Activated CD8-positive, alpha-beta memory T cell treated with anti-CD3 and anti-CD28 coated beads, Interleukin-2, amount 50 U/mL, for 1 hour (primary cell): ENCODE results near the gene PIP4K2C.
"Not testable (repeated sequence)": the region's sequence is repeated elsewhere in the genome, so short reads cannot be mapped to it uniquely, and the experiment has no call there.

Source experiments
- DNase-seq: peaks from one replicate; pipeline ENCODE4 v3.0.0-alpha.2; 2020; ENCODE audit errors: extremely low read depth

Gene PIP4K2C

GRCh38 chr12:57584690-57585089 is 6.3 kb upstream of the PIP4K2C start:
- no peak for DNase-seq

- no peak for DNase-seq
Observed at GRCh38 chr12:57585156-57585555, 5.8 kb upstream of the PIP4K2C start.

DNA sequence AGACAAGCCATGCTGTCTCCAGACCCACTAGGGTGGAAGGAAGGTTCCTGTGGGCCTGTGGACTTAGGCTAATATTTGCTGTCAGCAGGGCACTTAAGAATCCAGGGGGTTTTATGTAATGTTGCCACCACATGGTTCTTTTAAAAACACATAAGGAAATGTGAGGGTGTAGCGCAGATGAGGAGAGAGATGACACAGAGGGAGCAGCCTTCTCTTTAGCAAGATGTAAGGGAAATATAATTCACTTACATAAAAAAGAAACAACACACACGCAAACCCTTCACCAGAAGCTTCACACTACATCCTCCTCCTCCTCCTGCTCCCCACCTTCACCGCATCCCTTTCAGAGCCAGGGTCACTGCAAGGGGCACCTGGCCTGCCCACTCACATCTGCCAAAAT is 4.9 kb upstream of the PIP4K2C start:
- DNase-seq: no peak

GRCh38 chr12:57586832-57587429 is 4.1 kb upstream of the PIP4K2C start:
- no peak for DNase-seq

DNA sequence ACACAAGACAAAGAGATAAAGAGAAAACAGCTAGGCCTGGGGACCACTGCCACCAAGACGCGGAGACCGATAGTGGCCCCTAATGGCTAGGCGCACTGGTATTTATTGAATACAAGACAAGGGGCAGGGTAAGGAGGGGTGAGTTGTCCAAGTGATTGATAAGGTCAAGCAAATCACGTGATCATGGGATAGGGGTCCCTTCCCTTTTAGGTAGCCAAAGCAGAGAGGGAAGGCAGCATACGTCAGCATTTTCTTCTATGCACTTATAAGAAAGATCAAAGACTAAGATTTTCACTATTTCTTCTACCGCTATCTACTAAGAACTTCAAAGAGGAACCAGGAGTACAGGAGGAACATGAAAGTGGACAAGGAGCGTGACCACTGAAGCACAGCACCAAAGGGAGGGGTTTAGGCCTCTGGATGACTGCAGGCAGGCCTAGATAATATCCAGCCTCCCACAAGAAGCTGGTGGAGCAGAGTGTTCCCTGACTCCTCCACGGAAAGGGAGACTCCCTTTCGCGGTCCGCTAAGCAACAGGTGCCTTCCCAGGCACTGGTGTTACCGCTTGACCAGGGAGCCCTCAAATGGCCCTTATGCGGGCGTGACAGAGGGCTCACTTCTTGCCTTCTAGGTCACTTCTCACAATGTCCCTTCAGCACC is 1.9 kb upstream of the PIP4K2C start:
- not testable (repeated sequence) for DNase-seq

DNA sequence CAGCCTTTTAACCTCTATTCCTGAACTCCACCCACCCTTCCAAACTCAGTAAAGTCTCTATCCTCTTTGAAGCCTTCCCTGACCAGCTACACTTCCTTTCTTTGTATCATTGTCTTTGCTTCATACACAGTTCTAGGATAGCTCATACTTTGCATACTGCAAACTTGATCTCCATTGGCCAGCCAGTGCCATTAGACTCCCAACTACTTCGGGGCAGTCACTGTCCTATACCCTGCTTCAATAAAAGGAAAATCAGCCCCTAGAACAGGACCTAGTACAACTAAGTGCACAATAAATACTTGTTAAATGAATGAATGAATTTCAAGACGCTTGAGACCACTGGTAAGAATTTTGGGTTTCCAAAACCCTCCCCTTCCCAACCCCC is 521 bp upstream of the PIP4K2C start:
- no peak for DNase-seq

DNA sequence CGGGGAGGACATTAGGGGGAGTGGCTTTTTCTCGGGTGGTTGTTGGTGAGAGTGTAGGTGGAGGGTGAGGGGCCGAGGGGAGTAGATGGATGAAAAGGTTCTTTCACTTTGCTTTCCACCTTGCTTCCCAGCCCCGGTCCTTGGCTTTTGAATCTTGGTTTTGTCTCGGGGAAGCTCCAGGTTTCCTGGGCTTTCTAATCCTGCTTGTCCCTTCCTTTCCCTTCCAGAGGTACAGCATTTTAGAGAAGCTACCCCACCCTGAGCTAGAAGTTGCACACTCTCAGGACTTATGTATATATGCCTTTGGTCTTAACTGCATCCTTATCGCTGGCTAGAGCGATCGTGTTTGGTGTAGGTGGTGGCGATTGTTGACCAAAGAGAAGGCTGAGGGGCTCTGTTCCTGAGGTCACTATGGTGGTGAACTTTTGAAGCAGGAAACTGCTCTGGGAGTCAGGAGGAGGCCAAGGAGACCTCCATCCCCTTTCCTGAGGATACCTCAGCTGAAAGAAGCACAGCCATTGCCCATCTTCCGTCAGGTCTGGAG is 862 bp downstream of the PIP4K2C start:
- no peak for DNase-seq

DNA sequence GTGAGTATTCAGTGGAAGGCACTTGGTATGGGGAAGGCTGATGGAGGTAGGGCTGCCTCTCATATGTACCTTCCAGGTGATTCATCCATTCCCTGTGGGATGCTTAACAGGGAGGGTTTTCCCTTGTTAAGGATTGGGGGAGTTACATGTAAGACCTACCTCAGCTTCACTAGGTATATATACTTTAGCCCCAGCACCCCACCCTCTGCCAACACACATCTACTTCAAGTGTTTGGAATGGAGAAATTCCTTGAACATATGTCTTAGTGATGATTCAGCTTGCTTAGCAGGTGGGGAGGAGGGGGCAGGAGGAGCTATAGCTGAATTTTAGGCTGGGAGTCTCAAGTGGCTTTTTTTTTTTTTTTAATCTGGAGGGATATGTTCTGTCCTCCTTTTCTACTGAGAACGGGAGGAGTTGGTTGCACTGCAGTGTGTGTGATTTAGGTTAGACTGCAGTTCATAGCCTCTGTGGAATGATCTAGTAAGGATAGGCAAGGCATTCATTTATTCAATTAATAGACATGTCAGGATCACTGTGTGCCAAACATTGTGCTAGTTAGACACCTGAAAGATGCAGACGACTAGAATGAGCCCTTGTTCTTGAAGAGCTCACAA is 1.7 kb downstream of the PIP4K2C start:
- DNase-seq: no peak

DNA sequence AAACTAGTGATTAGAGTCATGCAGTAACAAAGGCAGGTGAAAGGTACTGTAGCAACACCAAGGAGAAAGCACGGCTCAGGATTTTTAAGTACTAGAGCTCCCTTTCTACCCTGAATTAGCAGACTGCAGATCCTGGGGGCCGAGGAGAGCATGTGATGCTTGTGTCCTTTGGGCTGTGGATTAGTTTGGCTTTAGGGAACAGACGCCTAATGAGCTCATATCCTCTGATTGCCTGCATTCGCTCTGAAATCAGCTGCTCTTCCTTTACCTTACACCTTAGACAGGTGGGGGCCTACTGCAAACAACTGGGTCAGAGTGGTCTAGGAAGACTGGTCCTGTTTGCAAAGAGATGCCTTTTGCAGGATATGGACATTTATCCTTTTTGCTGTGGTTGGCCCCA is 2.2 kb downstream of the PIP4K2C start:
- DNase-seq: no peak

DNA sequence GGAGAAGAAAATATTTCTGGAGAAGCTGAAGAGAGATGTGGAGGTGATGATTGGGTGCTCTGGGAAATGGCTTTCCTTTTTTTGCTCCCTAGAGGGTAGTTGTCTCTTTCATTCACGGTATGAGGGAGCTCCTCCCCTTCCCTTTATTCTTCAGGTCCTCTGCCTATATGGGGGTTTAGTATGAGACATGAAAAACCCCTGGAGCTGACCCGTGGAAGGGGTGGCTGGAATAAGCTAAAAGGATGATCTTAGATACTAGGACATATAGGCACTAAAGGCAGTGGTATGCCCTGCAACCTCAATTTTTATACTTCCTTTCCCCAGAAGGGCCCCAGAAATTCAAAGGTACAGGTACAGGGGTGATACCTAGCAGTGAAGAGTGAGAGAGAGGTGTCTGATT is 9.4 kb downstream of the PIP4K2C start:
- DNase-seq: no peak

DNA sequence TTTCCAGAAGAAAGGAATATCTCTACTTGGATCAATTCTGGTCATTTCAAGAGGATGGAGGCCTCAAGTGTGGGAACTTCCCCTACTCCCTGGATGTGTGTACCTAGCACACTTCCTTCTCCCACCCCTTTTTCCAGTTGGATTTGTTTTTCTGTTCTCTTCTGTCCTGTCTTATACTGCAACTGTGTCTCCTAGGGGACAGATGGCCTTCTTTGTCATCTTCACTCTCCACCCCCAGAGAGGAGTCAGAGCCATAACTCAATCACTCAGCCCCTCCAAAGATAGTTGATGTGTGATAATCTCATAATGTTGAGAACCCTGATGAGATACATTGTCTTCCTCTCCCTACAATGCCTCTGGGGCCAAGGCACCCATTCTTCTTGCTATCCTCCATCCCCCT is 11.6 kb downstream of the PIP4K2C start:
- DNase-seq: no peak

GRCh38 chr12:57603324-57603723 is 12.3 kb downstream of the PIP4K2C start:
- DNase-seq: no peak

GRCh38 chr12:57603815-57604453 is 12.9 kb downstream of the PIP4K2C start:
- no peak for DNase-seq

GRCh38 chr12:57604454-57604991 is 13.5 kb downstream of the PIP4K2C start, which contains the start of gene DTX3:
Gene DTX3, plus strand, starts transcription at chr12:57604824. Its CDS starts 1,694 bp downstream, at chr12:57606518.
- DNase-seq: no peak

DNA sequence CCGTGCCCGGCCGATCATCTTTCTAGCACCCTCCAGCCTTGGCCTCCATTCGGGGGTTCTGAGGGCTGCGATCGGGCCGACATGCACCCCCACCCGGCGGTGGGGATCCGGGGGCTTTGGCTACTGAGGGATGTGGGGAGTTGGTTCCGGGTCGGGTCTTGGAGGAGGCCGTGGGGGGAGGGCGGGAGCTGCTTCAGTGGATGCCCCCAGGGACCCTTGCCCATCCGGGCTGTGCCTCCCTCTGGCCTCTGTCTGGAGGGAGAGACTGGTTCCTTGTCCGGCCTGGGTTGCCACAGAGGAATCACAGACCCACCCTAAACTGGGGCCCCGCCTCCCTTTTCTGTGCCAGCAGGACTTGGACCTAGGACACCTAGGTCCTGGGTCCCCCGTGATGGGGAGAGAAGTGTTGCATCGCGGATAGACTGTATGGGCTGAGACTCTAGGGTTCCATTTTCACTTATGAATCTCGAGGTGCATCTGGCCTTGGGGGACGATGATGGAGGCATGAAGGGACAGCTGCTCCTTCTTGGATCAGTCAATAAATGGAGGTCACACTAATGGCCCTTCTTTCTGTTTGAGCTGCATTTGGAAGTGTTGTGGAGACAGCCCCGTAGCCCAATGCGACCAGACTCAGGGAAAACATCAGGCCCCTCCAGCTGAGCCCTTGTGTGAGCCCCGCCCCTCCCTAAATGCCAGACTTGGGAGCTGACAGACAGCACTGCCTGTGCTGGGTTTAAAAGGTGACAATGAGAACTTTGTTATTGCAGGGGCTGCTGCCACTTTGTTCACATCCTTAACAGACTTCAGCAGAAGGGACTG is 14.2 kb downstream of the PIP4K2C start:
- no peak for DNase-seq

DNA sequence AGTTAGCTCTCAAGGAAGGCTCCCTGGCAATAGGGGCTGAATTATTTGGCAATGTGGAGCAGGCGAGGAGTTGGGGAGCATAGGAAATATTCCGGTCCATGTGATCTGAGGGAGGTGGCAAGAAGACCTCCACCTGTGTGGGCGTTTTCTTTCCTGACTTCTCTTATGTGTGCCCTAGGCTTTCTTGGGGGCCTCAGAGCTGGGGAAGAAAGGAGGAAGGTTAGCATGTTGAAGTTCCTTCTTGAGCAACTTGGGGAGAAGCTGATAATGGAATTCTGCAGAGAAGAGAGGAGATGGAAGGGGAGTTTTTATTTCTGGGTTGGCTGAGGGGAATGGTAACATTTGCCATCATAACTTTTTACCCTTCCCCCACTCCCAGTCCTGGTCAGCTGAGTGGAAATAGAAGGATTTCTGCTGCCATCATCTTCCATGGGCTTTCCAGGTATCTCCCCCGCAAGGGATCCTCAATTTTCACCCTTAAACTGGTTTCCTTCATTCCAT is 14.9 kb downstream of the PIP4K2C start:
- DNase-seq: no peak

DNA sequence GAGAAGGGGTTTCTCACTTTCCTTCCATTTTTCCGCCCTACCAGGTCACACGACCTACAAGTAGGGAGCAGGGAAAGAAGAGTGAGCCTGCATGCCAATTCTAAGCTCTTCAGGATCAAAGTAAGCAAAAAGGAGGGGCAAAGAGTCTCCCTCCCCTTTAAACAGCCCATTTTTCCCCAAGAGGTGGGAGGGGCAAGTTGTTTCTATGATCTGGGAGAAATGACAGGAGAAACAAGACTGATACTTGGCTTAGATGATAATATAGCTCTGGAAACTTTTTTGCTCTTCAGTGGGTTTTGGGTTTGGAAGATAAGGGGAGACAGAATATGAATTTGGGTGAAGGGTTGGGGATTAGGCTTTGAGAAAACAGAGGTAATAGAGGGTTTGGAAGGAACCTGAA is 15.4 kb downstream of the PIP4K2C start:
- DNase-seq: no peak

- no peak for DNase-seq
Observed at GRCh38 chr12:57606821-57607220, 15.8 kb downstream of the PIP4K2C start.

DNA sequence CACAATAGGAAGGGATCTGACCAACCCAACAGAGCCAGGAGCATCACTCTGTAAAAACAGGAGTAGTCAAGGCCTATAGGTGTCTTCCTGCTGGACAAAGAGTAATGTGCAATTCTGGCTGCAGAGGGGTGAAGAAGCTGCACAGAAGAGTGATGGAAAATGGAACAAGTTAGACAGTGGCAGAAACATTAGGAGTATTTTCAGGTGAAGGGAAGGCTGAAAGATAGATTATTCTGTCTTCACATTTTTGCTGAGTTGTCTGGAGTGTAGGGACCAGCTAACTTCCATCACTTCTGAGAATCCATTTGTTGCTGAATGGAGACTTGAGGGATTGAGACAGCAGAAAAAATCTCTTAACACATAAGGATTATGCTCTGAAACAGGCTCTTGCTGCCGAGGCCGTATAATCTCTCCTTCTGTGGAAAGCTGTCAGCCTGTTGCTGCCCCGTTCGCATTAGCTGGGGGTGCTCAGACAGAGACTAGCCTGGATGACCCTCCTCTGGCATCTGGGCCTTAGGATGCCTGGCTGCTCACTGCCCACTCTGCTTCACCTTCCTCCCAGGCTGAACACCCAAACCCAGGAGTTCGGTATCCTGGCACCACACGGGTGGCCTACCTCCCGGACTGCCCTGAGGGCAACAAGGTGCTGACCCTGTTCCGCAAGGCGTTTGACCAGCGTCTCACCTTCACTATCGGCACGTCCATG is 17.1 kb downstream of the PIP4K2C start:
- DNase-seq: no peak

- no peak for DNase-seq
Observed at GRCh38 chr12:57609101-57609780, 18.2 kb downstream of the PIP4K2C start.
